BLaER1 (cell line): ENCODE data around the gene RIPPLY3.
A peak's percentile ranks its signal among the peaks of the same experiment; 100 is the strongest.

Experiments
- H3K27ac ChIP-seq: shearing (Covaris generic); formaldehyde crosslinking; 2 replicates; pipeline ENCODE4 v1.8.1; 2022
- H3K27me3 ChIP-seq: shearing (Covaris generic); formaldehyde crosslinking; 2 replicates; pipeline ENCODE4 v1.8.1; 2022
- H3K36me3 ChIP-seq: shearing (Covaris generic); formaldehyde crosslinking; 2 replicates; pipeline ENCODE4 v1.8.1; 2022
- H3K4me1 ChIP-seq: shearing (Covaris generic); formaldehyde crosslinking; 2 replicates; pipeline ENCODE4 v1.8.1; 2022
- H3K4me2 ChIP-seq: shearing (Covaris generic); formaldehyde crosslinking; 2 replicates; pipeline ENCODE4 v1.8.1; 2022
- H3K4me3 ChIP-seq: shearing (Covaris generic); formaldehyde crosslinking; 2 replicates; pipeline ENCODE4 v1.8.1; 2022
- H3K9ac ChIP-seq: shearing (Covaris generic); formaldehyde crosslinking; 2 replicates; pipeline ENCODE4 v1.8.1; 2022
- H3K9me3 ChIP-seq: shearing (Covaris generic); formaldehyde crosslinking; 2 replicates; pipeline ENCODE4 v1.8.1; 2022
- H4K20me1 ChIP-seq: shearing (Covaris generic); formaldehyde crosslinking; 2 replicates; pipeline ENCODE4 v1.8.1; 2022
- Cebpa-rat ChIP-seq: shearing (Covaris generic); IDR thresholded peaks from 2 replicates; pipeline ENCODE4 v1.8.1; 2022

The RIPPLY3 gene

GRCh38 chr21:37006486-37007291, at the start of gene RIPPLY3:
Gene RIPPLY3 (plus strand): TSS chr21:37006702. CDS start chr21:37006773, 71 bp downstream.
- Histone ChIP-seq H3K4me2 (peak within 1 kb of the TSS; percentile 97), H3K9me3 (0 out of 2 replicates have a peak, but pooled peaks cover 7% of the 10 kb centered on the region), H3K9ac (peak within 1 kb of the TSS; percentile 71), H3K27ac (no peak within 1 kb of the TSS), H3K27me3 (peaks cover 41% of the 10 kb centered on the region), H3K36me3 (no peaks in the 10 kb centered on the region), H3K4me1 (peaks cover 36% of the 10 kb centered on the region), H3K4me3 (peak within 1 kb of the TSS; percentile 77), H4K20me1 (no peaks in the 10 kb centered on the region)
- TF ChIP-seq Cebpa-rat: no peak

GRCh38 chr21:36959020-36959835, 47.3 kb upstream of the RIPPLY3 start:
- no peak overlapping the region for H3K27ac ChIP-seq
- no peaks in the 10 kb centered on the region for H3K27me3 ChIP-seq
- no peak for TF ChIP-seq Cebpa-rat
- no peaks in the 10 kb centered on the region for H4K20me1 ChIP-seq
- H3K9me3 ChIP-seq: peaks cover 12% of the 10 kb centered on the region
- no peak overlapping the region for H3K4me2 ChIP-seq
- H3K4me1 ChIP-seq: no peaks in the 10 kb centered on the region
- no peak overlapping the region for H3K4me3 ChIP-seq
- no peak overlapping the region for H3K9ac ChIP-seq
- peaks cover 49% of the 10 kb centered on the region for H3K36me3 ChIP-seq

GRCh38 chr21:36960676-36961284, 45.7 kb upstream of the RIPPLY3 start:
- Histone ChIP-seq H3K4me2 (no peak overlapping the region), H3K27ac (no peak overlapping the region), H3K9ac (no peak overlapping the region), H3K4me1 (peaks cover 10% of the 10 kb centered on the region), H3K27me3 (no peaks in the 10 kb centered on the region), H3K36me3 (peaks cover 46% of the 10 kb centered on the region), H3K4me3 (no peak overlapping the region), H3K9me3 (peaks cover 12% of the 10 kb centered on the region), H4K20me1 (no peaks in the 10 kb centered on the region)
- TF ChIP-seq Cebpa-rat: no peak

- H4K20me1 ChIP-seq: no peaks in the 10 kb centered on the region
- peaks cover 12% of the 10 kb centered on the region for H3K9me3 ChIP-seq
- peaks cover 33% of the 10 kb centered on the region for H3K36me3 ChIP-seq
- H3K27ac ChIP-seq: no peak overlapping the region
- H3K4me1 ChIP-seq: peaks cover 16% of the 10 kb centered on the region
- no peaks in the 10 kb centered on the region for H3K27me3 ChIP-seq
- H3K4me3 ChIP-seq: no peak overlapping the region
- H3K4me2 ChIP-seq: no peak overlapping the region
- H3K9ac ChIP-seq: no peak overlapping the region
- no peak for TF ChIP-seq Cebpa-rat
These were observed 44.3 kb upstream of the RIPPLY3 start for GRCh38 chr21:36962098-36962780.

GRCh38 chr21:36964398-36964797, 42.1 kb upstream of the RIPPLY3 start:
- peaks cover 19% of the 10 kb centered on the region for H3K4me1 ChIP-seq
- peaks cover 5% of the 10 kb centered on the region for H3K9me3 ChIP-seq
- H3K4me3 ChIP-seq: no peak overlapping the region
- H3K27ac ChIP-seq: no peak overlapping the region
- H4K20me1 ChIP-seq: no peaks in the 10 kb centered on the region
- no peak overlapping the region for H3K4me2 ChIP-seq
- no peaks in the 10 kb centered on the region for H3K27me3 ChIP-seq
- peaks cover 23% of the 10 kb centered on the region for H3K36me3 ChIP-seq
- no peak overlapping the region for H3K9ac ChIP-seq
- no peak for TF ChIP-seq Cebpa-rat

- H3K4me1 ChIP-seq: peaks cover 19% of the 10 kb centered on the region
- peak overlapping the region; percentile 87; the same call in 1 of the 2 replicates for H3K9ac ChIP-seq
- H3K27ac ChIP-seq: 0 out of 2 replicates have a peak overlapping the region, but pooled peaks have one; percentile 81
These were observed 41.4 kb upstream of the RIPPLY3 start for GRCh38 chr21:36964827-36965719.

GRCh38 chr21:36965720-36966065, 40.8 kb upstream of the RIPPLY3 start:
- H3K9ac ChIP-seq: peak overlapping the region; percentile 87
- H3K4me3 ChIP-seq: peak overlapping the region; percentile 87
- no peaks in the 10 kb centered on the region for H4K20me1 ChIP-seq
- H3K9me3 ChIP-seq: no peaks in the 10 kb centered on the region
- no peak for TF ChIP-seq Cebpa-rat
- peak overlapping the region; percentile 88 for H3K4me2 ChIP-seq
- peak overlapping the region; percentile 81 for H3K27ac ChIP-seq
- peaks cover 11% of the 10 kb centered on the region for H3K36me3 ChIP-seq
- no peaks in the 10 kb centered on the region for H3K27me3 ChIP-seq
- H3K4me1 ChIP-seq: peaks cover 19% of the 10 kb centered on the region

More at GRCh38 chr21:36964827-36965719, 41.4 kb upstream of the RIPPLY3 start:
- peak overlapping the region; percentile 88 for H3K4me2 ChIP-seq
- H3K4me3 ChIP-seq: peak overlapping the region; percentile 87
- no peaks in the 10 kb centered on the region for H4K20me1 ChIP-seq
- no peaks in the 10 kb centered on the region for H3K9me3 ChIP-seq
- no peaks in the 10 kb centered on the region for H3K27me3 ChIP-seq
- TF ChIP-seq Cebpa-rat: no peak
- peaks cover 18% of the 10 kb centered on the region for H3K36me3 ChIP-seq

GRCh38 chr21:36966066-36966820, 40.3 kb upstream of the RIPPLY3 start, which contains the start of gene HLCS:
Gene HLCS (minus strand): TSS chr21:36966669. CDS start chr21:36966638, 31 bp downstream.
- Histone ChIP-seq H3K9me3 (no peaks in the 10 kb centered on the region), H3K4me3 (peak within 1 kb of the TSS; percentile 87), H3K4me1 (peaks cover 19% of the 10 kb centered on the region), H3K27ac (peak within 1 kb of the TSS; percentile 81), H3K27me3 (no peaks in the 10 kb centered on the region), H3K36me3 (peaks cover 6% of the 10 kb centered on the region; the same call in 1 of the 2 replicates), H4K20me1 (no peaks in the 10 kb centered on the region), H3K9ac (peak within 1 kb of the TSS; percentile 87), H3K4me2 (peak within 1 kb of the TSS; percentile 88)
- TF ChIP-seq Cebpa-rat: no peak
